DMS153 (cell line): ENCODE data around the gene FUCA1.
A peak's percentile ranks its signal among the peaks of the same experiment; 100 is the strongest.
"Not testable (repeated sequence)": the region's sequence is repeated elsewhere in the genome, so short reads cannot be mapped to it uniquely, and the experiment has no call there.

Experiments
- DNase-seq: peaks from one replicate; lab custom pipeline; 2025; lab: John Stamatoyannopoulos, UW

FUCA1 gene

DNA sequence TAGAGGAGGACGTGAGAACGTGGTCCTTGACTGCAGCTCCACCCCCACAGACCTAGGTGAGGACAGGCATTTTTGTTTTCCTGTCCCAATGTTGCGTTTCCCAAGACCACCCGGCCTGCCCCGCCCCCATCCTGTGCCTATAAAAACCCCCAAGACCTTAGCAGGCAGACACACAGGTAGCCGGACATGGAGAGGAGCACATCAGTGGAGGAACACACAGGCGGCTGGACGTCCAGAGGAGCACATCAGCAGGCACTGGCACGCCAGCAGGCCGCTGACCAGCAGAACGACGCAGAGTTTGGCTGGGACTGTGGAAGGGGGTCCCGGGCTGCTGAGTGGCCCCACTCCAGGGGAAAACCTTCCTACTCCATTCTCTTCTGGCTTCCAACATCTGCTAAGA, 30.2 kb downstream of the FUCA1 start:
- DNase-seq, result no peak

DNA sequence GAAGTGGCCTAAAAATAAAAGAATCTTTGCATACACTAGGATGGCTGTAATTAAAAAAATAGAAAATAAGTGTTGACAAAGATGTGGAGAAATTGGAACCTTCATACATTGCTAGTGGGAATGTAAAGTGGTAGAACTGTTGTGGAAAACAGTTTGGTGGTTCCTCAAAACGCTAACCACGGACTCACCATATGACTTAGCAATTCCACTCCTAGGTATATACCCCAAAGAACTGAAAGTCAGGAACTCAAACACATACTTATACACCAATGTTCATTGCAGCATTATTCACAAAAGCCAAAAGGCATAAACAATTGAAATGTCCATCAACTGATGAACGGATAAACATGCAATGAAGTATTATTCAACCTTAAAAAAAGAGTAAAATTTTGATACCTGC, 32.1 kb downstream of the FUCA1 start:
- DNase-seq, result no peak

DNA sequence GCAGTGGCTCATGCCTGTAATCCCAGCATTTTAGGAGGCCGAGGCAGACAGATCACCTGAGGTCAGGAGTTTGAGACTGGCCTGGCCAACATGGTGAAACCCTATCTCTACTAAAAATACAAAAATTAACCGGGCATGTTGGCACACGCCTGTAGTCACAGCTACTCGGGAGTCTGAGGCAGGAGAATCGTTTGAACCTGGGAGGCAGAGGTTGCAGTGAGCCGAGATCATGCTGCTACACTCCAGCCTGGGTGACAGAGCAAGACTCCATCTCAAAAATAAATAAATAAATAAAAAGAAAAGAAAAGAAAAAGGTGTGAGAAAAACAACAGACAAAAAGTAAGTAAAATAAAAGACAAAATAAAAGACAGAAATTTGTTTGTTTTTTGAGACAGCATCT, 33.9 kb downstream of the FUCA1 start:
- not testable (repeated sequence) for DNase-seq

DNA sequence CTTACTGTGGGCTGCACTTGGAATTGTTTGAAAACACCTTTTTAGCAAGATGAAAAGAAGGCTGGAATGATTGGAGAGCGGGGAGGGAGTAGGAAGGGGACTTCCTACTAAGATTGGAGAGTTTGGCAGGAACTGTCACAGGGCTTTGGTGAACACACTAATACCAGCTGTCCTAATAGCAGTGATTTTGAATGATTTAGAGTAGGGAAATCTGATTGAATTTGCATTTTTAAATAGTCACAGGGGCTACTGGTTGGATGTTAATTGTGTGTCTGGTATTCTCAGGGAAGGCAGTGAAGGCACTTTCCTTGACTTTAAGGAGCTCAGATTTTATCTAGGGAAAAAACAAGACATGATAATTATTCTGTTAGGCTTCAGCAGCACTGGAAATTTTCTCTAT, 40.4 kb downstream of the FUCA1 start:
- no peak for DNase-seq

DNA sequence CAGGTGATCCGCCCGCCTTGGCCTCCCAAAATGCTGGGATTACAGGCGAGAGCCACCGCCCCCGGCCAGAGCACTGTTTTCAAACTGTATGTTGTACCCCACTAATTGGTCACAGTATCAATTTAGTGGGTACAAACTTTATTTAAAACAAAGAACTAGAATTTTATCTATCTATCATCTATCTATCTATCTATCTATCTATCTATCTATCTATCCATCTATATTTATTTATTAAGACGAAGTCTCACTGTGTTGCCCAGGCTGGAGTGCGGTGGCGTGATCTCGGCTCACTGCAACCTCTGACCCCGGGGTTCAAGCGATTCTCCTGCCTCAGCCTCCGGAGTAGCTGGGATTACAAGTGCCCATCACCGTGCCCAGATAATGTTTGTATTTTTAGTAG, 41.5 kb downstream of the FUCA1 start:
- DNase-seq, result not testable (repeated sequence)

DNA sequence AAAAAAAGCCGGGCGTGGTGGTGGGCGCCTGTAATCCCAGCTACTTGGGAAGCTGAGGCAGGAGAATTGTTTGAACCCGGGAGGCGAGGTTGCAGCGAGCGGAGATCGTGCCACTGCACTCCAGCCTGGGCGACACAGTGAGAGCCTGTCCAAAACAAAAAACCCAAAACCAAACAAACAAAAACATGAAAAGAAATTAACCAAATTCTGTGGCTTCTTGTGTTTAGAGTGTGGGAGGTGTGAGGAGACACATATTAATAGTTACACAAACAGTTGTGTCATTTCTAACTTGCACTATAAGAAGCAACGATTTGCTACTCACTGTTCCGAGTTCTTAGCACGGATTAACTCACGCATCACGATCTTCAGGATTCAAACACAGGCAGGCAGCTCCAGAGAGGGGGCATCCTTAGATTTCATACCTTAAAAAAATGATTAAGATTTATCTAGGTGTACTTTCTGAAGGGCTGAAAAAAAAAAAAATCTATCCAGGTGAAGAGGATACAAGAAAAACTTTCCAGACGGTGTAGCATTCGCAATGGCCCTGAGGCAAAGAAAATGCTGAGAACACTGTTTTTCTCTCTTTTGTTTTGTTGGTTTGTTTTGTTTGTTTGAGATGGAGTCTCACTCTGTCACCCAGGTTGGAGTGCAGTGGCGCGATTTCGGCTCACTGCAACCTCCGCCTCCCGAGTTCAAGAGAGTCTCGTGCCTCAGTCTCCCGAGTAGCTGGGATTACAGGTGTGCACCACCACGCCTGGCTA, 42.1 kb downstream of the FUCA1 start:
- DNase-seq, result no peak

DNA sequence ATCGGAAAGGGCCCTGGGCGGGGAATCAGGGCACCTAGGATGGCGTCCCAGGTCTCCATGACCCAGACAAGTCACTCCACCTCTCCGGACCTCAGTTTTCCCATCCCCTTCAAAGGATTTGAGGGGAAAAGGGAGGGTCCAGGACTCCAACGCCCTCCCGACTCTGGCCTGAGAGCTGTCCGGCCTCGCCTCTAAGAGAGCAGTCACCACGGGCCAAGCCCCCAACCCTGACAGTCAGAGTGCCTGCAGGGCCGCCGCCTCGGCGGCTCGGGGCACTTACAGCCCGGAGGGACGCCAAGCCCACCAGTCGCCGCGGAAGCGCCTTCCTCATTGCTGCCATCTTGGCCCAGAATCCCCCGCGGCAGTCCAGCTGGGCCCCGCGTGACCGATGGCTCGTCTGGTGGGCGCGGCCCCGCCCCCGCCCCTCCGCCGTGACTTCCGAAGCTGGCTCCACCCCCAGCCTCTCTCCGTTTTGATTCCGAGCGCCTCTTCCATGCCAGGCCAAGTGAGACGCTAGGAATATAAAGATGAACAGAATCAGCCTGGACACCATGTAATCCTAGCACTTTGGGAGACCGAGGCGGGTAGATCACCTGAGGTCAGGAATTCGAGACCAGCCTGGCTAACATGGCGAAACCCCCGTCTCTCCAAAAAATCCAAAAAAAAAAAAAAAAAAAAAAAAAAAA, 42.9 kb downstream of the FUCA1 start, which contains the start of gene HMGCL:
Gene HMGCL (minus strand): TSS at position 354 of the 686 bp plus-strand sequence. CDS start 14 bp downstream, at position 340.
- peak; percentile 72 for DNase-seq

DNA sequence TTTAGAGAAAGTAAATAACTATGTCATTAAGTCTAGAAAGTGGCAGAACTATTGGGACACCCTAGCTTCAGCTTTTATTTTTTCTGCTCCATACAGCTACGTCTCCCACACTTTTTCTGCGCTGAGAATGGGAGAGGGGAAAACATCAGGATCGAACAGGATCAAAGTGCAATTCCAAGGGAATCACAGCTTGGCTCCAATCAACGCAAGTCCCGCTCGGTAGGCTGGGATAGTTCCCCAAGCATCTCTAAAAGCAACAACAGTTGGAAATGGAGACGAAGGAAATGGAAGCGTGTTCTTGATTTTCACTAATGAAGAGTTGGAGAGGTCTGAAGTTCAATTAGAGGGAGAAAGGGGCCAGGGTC, 43.4 kb downstream of the FUCA1 start:
- no peak for DNase-seq

DNA sequence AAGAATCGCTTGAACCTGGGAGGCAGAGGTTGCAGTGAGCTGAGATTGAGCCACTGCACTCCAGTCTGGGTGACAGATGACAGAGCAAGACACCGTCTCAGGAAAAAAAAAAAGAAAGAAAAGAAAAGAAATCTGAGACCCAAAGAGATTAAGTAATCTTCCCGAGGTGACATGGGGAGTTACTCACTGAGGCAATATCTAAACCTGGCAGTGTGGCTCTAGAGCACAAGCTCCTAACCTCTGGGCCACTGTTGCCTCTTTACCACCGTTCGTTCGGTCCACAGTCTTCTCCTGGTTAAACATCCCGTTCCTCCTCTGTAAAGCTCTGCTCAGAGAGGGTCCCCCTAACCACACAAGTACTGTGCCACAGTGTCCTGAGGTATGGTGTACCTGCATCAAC, 44.3 kb downstream of the FUCA1 start:
- no peak for DNase-seq

DNA sequence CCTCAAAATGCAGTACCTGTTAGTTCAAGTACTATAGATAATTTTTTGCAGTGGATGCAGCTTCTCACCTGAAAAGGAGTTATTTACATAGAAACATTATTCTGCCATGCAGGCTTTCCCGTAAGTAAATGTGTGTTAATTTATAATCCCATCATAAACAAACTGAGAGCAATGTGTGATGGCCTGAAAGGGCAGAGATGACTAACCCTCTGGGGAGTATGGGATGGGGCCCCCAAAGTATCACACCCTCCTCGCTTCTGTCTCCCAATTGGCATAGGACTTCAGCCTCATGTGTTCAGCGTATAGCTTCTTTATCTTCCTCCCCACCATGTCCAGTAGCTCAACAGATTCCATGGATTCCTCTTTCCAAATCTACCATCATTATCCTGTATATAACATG, 50.5 kb downstream of the FUCA1 start:
- no peak for DNase-seq

DNA sequence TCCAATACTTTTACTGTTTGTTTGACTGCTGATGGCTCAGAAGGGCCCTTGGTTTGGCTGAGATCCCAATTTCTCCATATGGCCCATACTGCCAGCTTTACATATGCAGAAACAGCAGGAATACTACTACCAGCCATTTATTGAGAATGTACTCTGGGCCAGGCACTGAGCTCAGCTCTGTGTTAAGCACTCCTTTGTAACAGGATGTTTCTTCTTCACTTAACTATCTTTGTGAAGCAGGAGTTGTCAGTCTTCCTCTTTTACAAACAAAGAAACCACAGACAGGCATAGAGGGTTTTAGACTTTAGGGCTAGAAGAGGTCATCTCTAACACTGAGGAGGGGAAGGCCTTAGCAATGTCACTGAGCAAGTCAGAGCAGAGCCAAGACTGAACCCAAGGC, 51.2 kb downstream of the FUCA1 start:
- DNase-seq, result no peak

DNA sequence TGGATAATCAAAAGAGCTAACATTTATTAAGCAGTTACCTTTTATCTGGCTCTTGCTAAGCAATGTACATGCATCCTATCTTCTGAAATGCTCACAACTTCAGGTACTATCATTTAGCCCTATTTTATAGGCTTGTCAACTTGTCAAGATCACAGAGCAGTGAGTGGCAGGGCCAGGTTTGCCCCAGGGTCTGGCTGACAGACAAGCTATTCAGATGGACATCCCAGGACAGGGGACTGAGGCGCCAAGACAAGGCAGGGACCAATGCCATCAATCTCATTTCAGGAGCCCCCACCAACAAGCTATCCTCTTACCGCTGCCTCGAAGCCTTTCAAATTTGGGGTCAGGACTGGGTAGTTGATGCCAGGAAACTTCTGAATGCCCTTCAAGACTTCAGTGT, 51.7 kb downstream of the FUCA1 start:
- no peak for DNase-seq

DNA sequence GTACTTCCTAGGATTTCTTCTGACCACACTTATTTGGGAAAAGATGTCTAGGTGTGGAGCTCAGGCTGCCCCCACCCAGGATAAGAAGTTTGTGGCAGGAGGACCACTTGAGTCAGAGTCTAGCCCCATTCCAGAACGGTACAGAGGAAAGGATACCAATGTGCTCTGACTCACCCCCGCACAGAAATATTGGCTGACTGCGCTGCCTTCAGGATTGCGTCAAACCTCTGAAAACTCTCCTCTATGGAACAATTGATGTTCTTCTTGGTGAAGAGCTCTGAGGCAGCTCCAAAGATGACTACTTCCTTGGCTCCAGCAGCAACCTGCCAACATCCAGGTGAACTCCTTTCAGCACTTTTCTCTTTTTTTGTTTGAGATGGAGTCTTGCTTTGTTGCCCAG, 54.1 kb downstream of the FUCA1 start:
- no peak for DNase-seq

DNA sequence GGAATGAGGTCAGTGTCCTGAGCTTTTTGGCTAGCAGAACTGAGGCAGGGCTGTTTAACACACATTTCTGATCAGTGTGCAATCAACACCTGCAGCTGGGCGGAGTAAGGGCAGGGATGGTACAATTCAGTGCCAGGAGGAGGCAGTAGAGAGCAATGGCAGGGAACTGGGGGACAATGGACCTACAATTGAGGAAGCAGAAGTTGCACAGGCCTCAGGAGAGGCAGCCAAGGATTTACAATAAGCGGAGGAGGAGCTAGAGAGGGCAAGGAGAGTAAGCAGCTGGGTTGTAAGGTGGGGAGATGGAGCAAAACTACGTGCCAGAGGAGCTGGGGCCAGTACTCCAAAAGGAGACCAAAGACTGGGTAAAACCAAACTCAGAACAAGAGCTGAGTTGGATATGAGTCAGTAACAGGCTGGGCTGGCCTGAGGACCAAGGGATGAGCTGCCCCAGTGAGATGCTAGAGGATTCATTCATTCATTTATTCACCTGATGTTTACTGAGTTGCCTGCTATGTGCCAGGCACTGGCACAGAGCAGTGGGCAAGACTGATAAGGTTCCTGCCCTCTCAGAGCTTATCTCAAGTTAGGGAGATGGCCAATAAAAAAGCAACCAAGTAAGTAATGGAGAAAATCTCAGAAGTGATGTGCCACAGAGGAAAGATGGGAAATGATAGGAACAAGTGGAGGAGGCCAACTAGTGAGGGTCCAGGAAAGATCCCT, 57.1 kb downstream of the FUCA1 start:
- DNase-seq, result no peak

DNA sequence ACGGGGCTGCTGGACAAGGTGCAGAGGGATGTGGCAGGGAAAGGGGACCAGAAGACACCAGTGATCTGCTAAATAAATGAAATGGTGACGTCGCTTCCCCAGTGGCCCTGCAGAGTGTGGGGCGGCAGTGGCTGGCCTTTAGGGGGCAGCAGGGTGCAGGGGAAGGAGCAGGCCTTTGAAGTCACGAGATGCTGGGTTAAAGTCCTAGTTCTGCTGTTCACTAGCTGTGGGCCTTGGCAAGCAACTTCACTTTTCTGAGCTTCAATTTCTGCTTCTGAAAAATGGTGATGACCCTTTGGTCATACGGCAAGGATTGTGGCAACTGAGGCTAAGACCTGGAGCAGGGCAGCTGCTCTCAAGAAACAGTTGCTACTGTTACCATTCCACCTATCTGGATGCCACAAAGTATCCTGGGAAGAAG, 58.3 kb downstream of the FUCA1 start:
- peak; percentile 56 for DNase-seq

DNA sequence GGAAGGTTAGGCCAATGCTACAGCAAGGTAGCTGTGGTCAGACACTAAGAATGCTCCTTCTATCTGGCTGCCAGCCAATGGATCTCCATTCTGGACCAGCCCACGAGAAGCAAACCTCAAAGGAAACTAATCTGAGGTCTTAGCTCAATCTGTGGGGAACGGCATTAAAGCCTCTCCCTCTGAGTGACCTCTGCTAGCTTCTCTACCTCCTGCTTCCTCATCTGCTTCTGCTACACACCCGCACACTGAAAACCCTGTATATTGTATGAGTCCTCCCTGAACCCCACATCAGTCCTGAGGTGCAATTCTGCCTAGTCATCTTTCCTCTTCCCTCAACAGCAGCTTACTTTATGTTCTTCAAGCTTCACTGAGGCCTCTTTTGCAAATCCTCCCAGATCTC, 60.6 kb downstream of the FUCA1 start:
- no peak for DNase-seq

DNA sequence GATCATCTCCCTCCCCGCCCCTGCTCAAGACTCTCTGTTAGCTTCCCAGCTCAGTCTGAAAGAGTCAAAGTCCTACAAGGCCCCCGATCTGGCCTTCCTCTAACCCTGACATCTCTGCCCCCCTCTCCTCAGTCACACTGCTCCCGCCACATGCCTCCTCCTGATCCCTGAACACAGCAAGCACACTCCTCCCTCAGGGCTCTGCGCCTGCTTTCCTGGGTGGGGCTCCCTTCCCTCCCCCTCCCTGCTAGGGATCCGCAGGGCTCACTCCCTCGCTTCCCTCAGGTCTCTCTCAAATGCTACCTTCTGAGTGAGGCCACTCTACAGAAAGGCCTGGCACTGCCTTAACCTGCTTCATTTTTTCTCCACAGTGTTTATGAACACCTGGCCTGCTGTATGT, 61.8 kb downstream of the FUCA1 start:
- DNase-seq, result no peak

DNA sequence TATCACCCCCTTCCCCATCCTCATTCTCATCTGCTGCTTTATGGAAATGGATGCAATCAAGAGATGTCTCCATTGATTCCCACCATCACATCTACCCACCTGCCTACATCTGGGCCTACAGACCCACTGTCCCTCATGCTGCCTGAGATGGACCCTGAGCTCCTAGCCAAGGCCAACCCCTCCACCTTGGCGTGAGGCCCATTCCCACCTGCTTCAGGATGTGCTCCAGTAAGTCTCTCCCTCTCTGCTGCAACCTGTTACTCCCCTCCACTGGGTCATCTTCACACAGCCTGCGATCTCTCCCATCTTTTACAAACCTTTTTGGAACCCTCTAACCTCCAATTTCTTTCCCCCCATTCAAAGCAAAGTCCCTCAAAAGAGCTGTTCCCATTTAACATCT, 63.1 kb downstream of the FUCA1 start:
- DNase-seq, result no peak

DNA sequence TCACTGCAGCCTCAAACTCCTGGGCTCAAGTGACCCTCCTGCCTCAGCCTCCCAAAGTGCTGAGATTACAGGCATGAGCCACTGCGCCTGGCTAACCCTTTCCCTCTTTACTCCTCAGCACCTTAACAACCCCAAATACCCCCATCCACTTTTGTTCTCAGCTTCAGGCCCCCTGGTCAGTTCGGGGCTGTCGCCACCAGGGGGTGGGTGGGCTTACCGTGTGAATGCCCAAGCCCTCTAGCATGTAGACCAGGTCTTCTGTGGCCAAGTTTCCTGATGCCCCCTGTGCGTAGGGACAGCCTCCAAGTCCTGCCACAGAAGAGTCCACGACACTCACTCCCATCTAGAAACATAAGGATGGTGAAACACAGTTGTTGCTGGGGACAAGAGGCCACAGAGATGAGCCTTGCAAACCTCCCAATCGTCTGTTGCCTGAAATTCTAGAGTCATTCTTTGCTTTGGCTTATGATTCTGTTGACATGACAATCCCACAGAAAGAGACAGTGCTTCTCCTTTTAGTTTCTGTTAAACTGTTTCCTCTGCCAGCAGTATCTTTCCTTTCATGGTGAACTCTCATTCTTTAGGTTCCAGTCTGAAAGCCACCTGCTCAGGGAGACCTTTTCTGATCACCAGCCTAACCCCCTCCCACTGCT, 63.8 kb downstream of the FUCA1 start:
- no peak for DNase-seq

DNA sequence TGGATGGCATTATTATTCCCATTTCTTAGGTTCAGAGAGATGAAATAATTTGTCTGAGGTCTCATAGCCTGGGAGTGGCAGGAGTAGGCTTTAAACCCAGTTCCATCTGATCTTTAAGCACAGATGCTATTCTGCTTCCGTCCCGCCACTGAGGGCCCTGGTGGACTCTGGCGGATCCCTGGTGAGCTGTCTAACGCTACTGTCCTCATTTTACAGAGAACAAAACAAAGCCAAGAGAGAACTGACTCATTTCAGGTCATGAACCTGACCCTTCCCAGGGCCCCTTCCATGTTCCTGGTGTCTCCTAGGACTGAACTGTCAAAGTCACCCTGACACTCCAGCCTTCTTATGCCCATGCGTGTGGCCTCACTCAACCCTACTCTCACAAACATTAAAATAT, 64.4 kb downstream of the FUCA1 start:
- DNase-seq, result no peak

DNA sequence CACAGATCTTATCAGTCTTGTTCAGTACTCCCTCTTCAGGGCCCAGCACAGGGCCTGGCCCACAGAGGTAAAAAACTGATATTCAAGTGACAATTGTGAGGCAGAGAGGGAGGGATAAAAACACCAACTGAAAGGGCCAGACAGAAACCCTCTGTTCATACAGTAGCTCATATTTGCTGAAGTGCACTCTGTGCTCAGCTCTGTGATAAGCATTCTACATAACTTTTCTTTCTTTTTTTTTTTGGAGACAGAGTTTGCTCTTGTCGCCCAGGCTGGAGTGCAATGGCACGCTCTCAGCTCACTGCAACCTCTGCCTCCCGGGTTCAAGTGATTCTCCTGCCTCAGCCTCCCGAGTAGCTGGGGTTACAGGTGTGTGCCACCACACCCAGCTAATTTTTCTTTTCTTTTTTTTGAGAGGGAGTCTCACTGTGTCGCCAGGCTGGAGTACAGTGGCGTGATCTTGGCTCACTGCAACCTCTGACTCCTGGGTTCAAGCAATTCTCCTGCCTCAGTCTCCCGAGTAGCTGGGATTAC, 65.2 kb downstream of the FUCA1 start:
- DNase-seq, result not testable (repeated sequence)

DNA sequence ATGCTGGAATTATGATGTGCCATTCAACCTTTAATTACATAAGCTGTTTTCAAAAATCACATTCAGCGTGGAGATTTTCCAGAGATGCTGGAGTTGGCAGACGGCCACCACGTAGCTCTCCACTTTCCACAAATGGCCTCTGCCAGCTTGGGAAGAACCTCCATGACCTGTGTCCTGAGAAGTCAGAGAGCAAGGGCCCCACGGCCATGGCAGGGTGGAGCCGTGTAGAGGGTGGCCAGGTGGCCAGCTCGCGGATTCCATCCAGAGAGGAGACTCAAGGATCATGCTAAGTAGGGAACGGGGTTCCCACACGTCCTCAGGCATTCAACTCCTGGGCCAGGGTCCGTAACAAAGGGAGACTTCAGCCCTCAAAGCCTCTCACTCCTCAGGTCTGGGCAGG, 66.2 kb downstream of the FUCA1 start:
- DNase-seq, result no peak
